Stimulated activated CD8-positive, alpha-beta memory T cell treated with anti-CD3 and anti-CD28 coated beads, Interleukin-7, amount 100 ng/mL, for 1 hour (primary cell): ENCODE measurements around the gene PSMD12.
"Not testable (repeated sequence)": the region's sequence is repeated elsewhere in the genome, so short reads cannot be mapped to it uniquely, and the experiment has no call there.

Experiments
- DNase-seq, 2 donors: peaks; one replicate each; pipeline ENCODE4 v3.0.0-alpha.2; 2020; ENCODE audit warnings: low read depth in 2 of 2

PSMD12 gene

GRCh38 chr17:67311575-67311974, 54.8 kb downstream of the PSMD12 start:
- no peak for DNase-seq

DNA sequence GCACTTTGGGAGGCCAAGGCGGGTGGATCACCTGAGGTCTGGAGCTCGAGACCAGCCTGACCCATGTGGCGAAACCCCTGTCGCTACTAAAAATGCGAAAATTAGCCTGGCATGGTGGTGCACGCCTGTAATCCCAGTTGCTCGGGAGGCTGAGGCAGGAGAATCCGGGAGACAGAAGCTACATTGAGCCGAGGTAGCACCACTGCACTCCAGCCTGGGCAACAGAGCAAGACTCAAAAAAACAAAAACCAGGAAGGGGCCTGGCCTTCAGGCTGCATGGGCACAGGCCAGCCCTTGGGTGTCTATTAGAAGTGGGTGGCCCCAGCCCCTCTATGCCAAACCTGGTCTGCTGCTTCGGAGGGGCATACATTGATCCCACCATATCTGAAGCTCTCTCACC, 56.0 kb downstream of the PSMD12 start:
- DNase-seq: no peak

DNA sequence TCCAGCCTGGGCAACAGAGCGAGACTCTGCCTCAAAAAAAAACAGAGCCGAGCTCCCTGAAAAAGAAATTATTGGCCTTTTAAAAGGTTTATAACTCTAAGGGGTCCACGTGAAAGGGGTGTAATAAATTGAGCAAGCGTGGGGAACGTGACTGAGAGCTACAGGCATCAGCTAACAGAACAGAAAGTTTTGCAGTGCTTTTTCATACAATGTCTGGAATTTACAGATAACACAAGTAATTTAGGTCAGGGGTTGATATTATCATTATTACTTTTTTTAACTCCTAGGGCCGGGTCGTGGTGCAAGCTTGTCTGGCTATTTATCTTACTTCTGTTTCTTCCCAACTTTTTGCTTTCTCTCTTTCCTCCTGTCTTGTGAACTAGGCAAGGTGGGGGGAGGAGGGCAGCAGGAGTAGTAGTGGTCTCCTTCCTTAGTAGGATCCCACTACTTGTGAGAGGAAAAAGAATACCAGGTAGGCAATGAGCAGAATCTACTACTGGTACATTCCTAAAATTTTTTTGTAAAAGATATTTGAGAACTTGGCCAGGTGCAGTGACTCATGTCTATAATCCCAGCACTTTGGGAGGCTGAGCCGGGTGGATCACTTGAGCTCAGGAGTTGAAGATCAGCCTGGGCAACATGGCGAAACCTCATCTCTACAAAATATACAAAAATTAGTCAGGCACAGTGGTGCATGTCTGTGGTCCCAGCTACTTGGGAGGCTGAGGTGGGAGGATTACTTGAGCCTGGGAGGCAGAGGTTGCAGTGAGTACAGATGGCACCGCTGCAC, 60.7 kb downstream of the PSMD12 start:
- DNase-seq: not testable (repeated sequence)

DNA sequence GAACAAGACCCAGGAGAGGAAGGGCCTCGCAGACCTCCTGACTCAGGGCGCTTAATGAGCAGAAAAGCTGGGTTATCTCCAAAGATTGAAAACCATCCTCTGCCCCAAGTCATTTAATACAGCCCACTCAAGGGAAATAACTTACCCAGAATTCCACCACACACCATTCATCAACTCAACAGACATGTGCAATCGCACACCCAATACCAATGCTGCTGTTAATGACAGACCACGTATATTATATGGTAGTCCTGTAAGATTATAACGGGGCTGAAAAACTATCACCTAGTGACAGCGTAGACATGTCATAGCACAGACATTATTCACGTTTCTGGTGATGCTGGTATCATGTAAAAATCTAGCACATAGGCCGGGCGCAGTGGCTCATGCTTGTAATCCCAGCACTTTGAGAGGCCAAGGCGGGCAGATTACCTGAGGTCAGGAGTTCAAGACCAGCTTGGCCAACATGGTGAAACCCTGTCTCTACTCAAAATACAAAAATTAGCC, 68.9 kb downstream of the PSMD12 start:
- no peak for DNase-seq

DNA sequence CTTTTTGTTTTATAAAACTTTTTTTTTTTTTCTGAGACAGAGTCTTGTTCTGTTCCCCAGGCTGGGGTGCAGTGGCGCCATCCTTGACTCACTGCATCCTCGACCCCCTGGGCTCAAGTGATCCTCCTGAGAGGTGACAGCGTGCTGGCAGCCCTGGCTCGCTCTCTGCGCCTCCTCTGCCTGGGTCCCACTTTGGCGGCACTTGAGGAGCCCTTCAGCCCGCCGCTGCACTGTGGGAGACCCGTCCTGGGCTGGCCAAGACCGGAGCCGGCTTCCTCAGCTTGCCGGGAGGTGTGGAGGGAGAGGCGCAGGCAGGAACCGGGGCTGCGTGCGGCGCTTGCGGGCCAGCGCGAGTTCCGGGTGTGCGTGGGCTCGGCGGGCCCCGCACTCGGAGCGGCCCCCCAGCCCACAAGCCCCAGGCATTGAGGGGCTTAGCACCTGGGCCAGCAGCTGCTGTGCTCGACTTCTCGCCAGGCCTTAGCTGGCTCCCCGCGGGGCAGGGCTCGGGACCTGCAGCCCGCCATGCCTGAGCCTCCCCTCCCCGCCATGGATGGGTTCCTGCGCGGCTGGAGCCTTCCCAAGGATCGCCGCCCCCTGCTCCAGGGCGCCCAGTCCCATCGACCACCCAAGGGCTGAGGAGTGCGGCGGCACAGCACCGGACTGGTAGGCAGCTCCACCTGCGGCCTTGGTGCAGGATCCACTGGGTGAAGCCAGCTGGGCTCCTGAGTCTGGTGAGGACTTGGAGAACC, 71.8 kb downstream of the PSMD12 start:
- DNase-seq: no peak

- DNase-seq: peak; percentile 5 to 44
These were observed 72.8 kb downstream of the PSMD12 start for GRCh38 chr17:67293251-67294203.

DNA sequence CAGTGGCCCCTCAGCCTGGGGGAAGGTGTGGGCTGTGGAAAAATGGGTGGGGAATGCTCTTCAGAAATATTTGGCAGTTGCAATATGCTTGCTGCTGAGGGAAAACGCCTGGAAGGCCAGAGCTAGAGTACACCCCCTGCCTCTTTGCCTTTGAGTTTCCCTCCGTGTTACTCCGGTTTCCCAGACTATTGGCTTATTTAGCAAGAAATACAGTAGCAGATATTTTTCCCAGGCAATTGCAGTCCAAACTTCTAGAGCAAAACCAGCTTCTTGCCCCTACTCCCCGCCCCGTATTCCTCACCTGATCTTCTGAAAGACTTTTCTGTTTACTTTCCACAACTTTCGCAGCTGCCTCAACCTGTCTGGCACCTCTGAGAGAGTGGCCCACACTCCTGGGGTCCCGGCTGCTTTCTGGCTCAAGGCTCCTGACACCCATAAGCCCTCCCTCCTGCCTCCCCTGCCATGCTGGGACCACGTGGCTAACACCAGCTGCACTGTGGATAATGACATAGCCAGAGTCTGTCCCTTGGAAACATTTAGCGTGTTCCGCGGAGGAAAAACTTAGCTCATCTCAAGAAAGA, 75.6 kb downstream of the PSMD12 start:
- no peak for DNase-seq

- no peak for DNase-seq
These were observed 76.1 kb downstream of the PSMD12 start for GRCh38 chr17:67290244-67290643.

DNA sequence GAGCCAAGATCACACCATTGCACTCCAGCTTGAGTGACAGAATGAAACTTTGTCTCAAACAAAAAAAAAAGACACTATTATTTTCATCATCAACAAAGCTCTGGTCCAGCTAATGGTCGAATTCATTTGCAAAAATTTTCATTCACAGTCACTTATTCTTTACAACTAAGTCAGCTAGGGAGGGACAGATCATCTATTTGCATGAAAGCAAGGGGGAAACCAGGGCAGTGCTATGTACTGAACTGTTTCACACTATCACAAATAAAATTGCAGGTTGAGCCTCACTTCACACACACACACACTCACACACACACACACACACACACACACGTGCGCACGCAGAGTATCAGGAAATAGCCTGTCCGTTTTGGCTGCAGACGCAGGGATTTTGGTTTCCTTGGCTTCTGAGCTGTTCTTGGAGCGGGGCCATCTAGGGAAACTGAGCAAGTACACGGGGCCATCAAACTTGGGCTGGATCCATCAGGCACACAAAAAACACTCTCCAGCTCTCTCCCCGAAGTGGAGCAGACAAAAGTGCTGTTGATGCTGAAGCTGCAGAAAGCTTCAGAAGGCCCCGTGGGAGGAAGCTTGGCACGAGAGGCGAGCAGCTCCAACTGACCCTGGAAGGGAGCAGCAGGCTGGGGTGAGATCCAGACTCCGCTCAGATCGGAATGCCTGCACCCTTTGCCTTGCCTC, 77.0 kb downstream of the PSMD12 start:
- DNase-seq: no peak
